ENCODE measurements around the gene YARS1. TPM values are rescaled to one million over a fixed set of nuclear protein-coding genes. Genes with fewer than 3 reads are reported as not detected.

Gene YARS1
- total RNA-seq, 4 donors from 2014 or later, result 24.8 to 40.0 (median 30.2) TPM

GRCh38 chr1:32755810-32756159 lies 61.4 kb downstream of the YARS1 start:
- DNase-seq (ENCODE audit: low spot score in 2 of 2), result no peak
- H3K4me3 ChIP-seq (ENCODE audit: low read depth, poor library complexity, severe bottlenecking), result no peak overlapping the region
- WGBS, 2 donors, result 37 to 43% methylated on average over 3 of the region's 3 CpGs
- intact Hi-C loops (cut with DNase I; ENCODE audit: low total_unique reads), result no loop called here
- no peak for TF ChIP-seq POLR2A (IDR thresholded peaks at IDR 0.05)
- TF ChIP-seq CTCF (IDR thresholded peaks at IDR 0.05), result no peak

GRCh38 chr1:32755098-32755809 lies 61.9 kb downstream of the YARS1 start:
- WGBS, 2 donors, result 36 to 37% methylated on average over 10 of the region's 10 CpGs
- H3K4me3 ChIP-seq (ENCODE audit: low read depth, poor library complexity, severe bottlenecking), result peak overlapping the region; percentile 26
- no peak for TF ChIP-seq CTCF (IDR thresholded peaks at IDR 0.05)
- no peak for TF ChIP-seq POLR2A (IDR thresholded peaks at IDR 0.05)
- DNase-seq (ENCODE audit: low spot score in 2 of 2), result no peak
- intact Hi-C loops (cut with DNase I; ENCODE audit: low total_unique reads), result no loop called here

DNA sequence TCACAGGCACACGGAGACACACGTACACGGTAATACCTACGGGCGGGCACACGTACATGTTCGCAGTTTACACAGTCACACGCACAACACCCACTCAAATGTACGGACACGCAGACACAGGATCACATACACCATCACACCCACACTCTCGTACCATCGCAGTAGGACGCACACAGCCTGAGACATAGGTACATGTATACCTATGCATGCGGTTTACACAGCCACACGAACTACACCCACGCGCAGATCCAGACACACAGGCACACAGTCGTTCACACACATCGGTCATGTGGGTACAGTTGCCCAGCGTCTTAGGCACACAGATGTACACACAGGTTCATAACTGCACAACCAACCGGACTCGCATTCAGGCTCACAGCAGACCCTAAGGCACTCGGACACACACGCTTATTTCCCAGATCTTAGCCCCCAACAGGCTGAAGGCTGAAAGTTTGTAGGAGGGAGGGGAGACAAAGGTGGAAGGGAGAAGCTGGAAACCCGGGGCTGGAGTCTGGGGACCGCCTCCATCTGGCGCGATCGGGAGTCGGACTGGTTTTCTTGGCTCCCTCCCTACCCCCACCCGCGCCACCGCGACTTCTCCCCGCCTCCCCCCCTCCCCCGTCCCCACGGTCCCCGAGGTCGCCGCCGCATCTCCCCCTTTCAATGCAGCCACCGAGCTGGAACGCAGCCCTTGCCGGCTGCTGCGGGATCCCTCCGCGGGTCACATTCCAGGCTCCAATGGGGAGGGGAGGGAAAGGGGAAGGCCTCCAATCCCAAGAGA lies 62.7 kb downstream of the YARS1 start:
- peak in 1 of 2 donors; percentile 90 for DNase-seq (ENCODE audit: low spot score in 2 of 2)
- peak overlapping the region; percentile 49 for H3K4me3 ChIP-seq (ENCODE audit: low read depth, poor library complexity, severe bottlenecking)
- intact Hi-C loops (cut with DNase I; ENCODE audit: low total_unique reads), result no loop called here
- no peak for TF ChIP-seq CTCF (IDR thresholded peaks at IDR 0.05)
- TF ChIP-seq POLR2A (IDR thresholded peaks at IDR 0.05), result no peak
- WGBS, 2 donors, result 3 to 4% methylated on average over 36 to 40 of the region's 47 CpGs

- intact Hi-C loops (cut with DNase I; ENCODE audit: low total_unique reads), result no loop called here
- WGBS, 2 donors, result 1 to 3% methylated on average over 41 to 49 of the region's 66 CpGs
- peak overlapping the region; percentile 49 for H3K4me3 ChIP-seq (ENCODE audit: low read depth, poor library complexity, severe bottlenecking)
- DNase-seq (ENCODE audit: low spot score in 2 of 2), result peak in 1 of 2 donors; percentile 92
- TF ChIP-seq CTCF (IDR thresholded peaks at IDR 0.05) (no peak), POLR2A (IDR thresholded peaks at IDR 0.05) (no peak)
Measured at GRCh38 chr1:32753532-32754316, 63.4 kb downstream of the YARS1 start.

DNA sequence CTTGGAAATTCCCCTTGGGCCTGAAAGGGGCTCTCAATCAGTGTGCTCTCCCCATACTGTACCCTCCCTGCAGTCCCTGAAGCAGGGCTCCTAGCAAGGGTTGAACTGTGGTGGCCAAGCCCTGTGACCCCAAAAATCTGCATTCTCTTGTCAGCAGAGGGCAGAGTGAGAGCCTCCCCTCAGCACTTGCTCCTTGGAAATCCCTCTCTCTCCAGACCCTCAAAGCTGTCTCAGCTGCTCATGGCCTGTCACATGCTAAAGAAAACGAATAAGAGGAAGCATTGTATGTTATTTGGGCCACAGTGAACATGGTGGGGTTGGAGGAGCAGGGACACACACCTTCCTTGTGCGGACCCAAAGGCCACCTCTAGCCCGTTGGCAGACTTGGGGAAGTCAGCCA lies 67.4 kb downstream of the YARS1 start:
- H3K4me3 ChIP-seq (ENCODE audit: low read depth, poor library complexity, severe bottlenecking), result no peak overlapping the region
- TF ChIP-seq CTCF (IDR thresholded peaks at IDR 0.05) (no peak), POLR2A (IDR thresholded peaks at IDR 0.05) (no peak)
- 63 to 75% methylated on average over 3 of the region's 3 CpGs for WGBS, 2 donors
- intact Hi-C loops (cut with DNase I; ENCODE audit: low total_unique reads), result no loop called here
- DNase-seq (ENCODE audit: low spot score in 2 of 2), result no peak

Data from lower leg skin (tissue), 4 donors.